IMR-90 (cell line): ENCODE data around the gene CUTC. TPM values are rescaled to one million over a fixed set of nuclear protein-coding genes. Genes with fewer than 3 reads are reported as not detected.

ENCODE experiments used
- ATAC-seq: fragments of 200-7000 bp; cut with Tn5 transposase; 2 replicates; pipeline ENCODE4 v1.9.1; 2020; ENCODE audit warnings: low read depth, mild to moderate bottlenecking, moderate library complexity
- BruUV-seq: library from RNA; stranded (reverse); fragments of 400-500 nt; replicated peaks from 2 replicates; lab custom pipeline; 2021; lab: Mats Ljungman, UMichigan
- CTCF ChIA-PET: fragments of 300-600 bp; formaldehyde crosslinking; extraction: SDS; loops from one replicate; lab custom pipeline; 2021; ENCODE audit warnings: antibody characterized with exemption; lab: Yijun Ruan, JAX
- POLR2A ChIA-PET: fragments of 300-600 bp; sonication (Branson Sonifier 250); formaldehyde crosslinking; loops from one replicate; lab custom pipeline; 2022; ENCODE audit warnings: antibody characterized with exemption; ENCODE audit not compliant: unreplicated experiment; lab: Charles Lee
- DNase-seq: peaks from one replicate; pipeline ENCODE4 v3.0.0; 2013
- H2AFZ ChIP-seq: replicated peaks from 2 replicates; pipeline ENCODE3; 2013; ENCODE audit warnings: low read length, mild to moderate bottlenecking; ENCODE audit not compliant: poor library complexity
- H2AK5ac ChIP-seq: 2 replicates; pipeline ENCODE4 v1.6.1; 2013; ENCODE audit warnings: low read depth, low read length, inconsistent platforms
- H2AK9ac ChIP-seq: replicated peaks from 2 replicates; pipeline ENCODE3; 2013; ENCODE audit warnings: mild to moderate bottlenecking, low read depth, low read length, moderate library complexity; ENCODE audit not compliant: poor library complexity
- H2BK120ac ChIP-seq: 2 replicates; pipeline ENCODE4 v1.6.1; 2013; ENCODE audit warnings: low read depth, low read length, inconsistent platforms
- H2BK15ac ChIP-seq: 3 replicates; pipeline ENCODE4 v1.6.1; 2013; ENCODE audit warnings: low read depth, low read length, inconsistent platforms
- H2BK20ac ChIP-seq: 2 replicates; pipeline ENCODE4 v1.6.1; 2013; ENCODE audit warnings: low read depth, mild to moderate bottlenecking, inconsistent platforms, low read length, moderate library complexity
- H2BK5ac ChIP-seq: 2 replicates; pipeline ENCODE4 v1.6.1; 2013; ENCODE audit warnings: mild to moderate bottlenecking, low read depth, low read length, inconsistent platforms; ENCODE audit not compliant: poor library complexity, severe bottlenecking
- H3K14ac ChIP-seq: replicated peaks from 2 replicates; pipeline ENCODE4 v1.6.1; 2013; ENCODE audit warnings: low read depth, low read length, inconsistent platforms
- H3K18ac ChIP-seq: 2 replicates; pipeline ENCODE4 v1.6.1; 2013; ENCODE audit warnings: low read depth, low read length, control low read depth
- H3K23ac ChIP-seq: 2 replicates; pipeline ENCODE4 v1.6.1; 2013; ENCODE audit warnings: low read depth, low read length, inconsistent platforms
- H3K27ac ChIP-seq: 2 replicates; pipeline ENCODE4 v1.5.1; 2013; ENCODE audit warnings: mild to moderate bottlenecking, control low read depth, low read length; ENCODE audit not compliant: insufficient read depth
- H3K27me3 ChIP-seq: 2 replicates; pipeline ENCODE4 v1.6.1; 2013; ENCODE audit warnings: low read length; ENCODE audit not compliant: control insufficient read depth, insufficient read depth
- H3K36me3 ChIP-seq: 2 replicates; pipeline ENCODE4 v1.6.1; 2013; ENCODE audit warnings: low read length, mixed read lengths; ENCODE audit not compliant: control insufficient read depth, insufficient read depth
- H3K4ac ChIP-seq: 2 replicates; pipeline ENCODE4 v1.6.1; 2013; ENCODE audit warnings: low read depth, low read length, inconsistent platforms
- H3K4me1 ChIP-seq: 2 replicates; pipeline ENCODE4 v1.6.1; 2013; ENCODE audit warnings: low read length, mixed read lengths; ENCODE audit not compliant: control insufficient read depth, insufficient read depth
- H3K4me2 ChIP-seq: 2 replicates; pipeline ENCODE4 v1.6.1; 2013; ENCODE audit warnings: low read depth, mild to moderate bottlenecking, control low read depth, low read length, moderate library complexity
- H3K4me3 ChIP-seq: 2 replicates; pipeline ENCODE4 v1.5.1; 2013; ENCODE audit warnings: low read depth, mild to moderate bottlenecking, control low read depth, low read length, moderate library complexity; ENCODE audit not compliant: insufficient read depth
- H3K56ac ChIP-seq: 2 replicates; pipeline ENCODE4 v1.6.1; 2013; ENCODE audit warnings: low read length, inconsistent platforms; ENCODE audit not compliant: insufficient read depth; ENCODE audit errors: extremely low read depth
- H3K79me1 ChIP-seq, 2 experiments: 2 replicates each; pipeline ENCODE4 v1.6.1; 2013; ENCODE audit warnings: low read length in 2 of 2, inconsistent platforms in 1 of 2, low read depth in 1 of 2
- H3K9ac ChIP-seq: 2 replicates; pipeline ENCODE4 v1.6.1; 2013; ENCODE audit warnings: low read depth, low read length, control low read depth
- H3K9me1 ChIP-seq: 2 replicates; pipeline ENCODE4 v1.6.1; 2013; ENCODE audit warnings: low read length, inconsistent platforms; ENCODE audit not compliant: insufficient read depth
- H3K9me3 ChIP-seq: 2 replicates; pipeline ENCODE4 v1.6.1; 2013; ENCODE audit warnings: low read length; ENCODE audit not compliant: control insufficient read depth, insufficient read depth
- H4K20me1 ChIP-seq: 2 replicates; pipeline ENCODE4 v1.6.1; 2013; ENCODE audit warnings: low read length, inconsistent platforms; ENCODE audit not compliant: insufficient read depth
- H4K5ac ChIP-seq: 2 replicates; pipeline ENCODE4 v1.6.1; 2013; ENCODE audit warnings: mild to moderate bottlenecking, low read depth, low read length, control low read depth
- H4K8ac ChIP-seq, 2 experiments: 2 replicates each; pipeline ENCODE4 v1.6.1; 2013; ENCODE audit warnings: low read depth in 2 of 2, low read length in 2 of 2, control low read depth in 1 of 2, inconsistent platforms in 1 of 2
- H4K91ac ChIP-seq: 2 replicates; pipeline ENCODE4 v1.6.1; 2013; ENCODE audit warnings: low read depth, low read length, inconsistent platforms; ENCODE audit not compliant: insufficient read depth
- MAFK ChIP-seq: IDR thresholded peaks from 2 replicates; pipeline ENCODE4 v1.6.1; 2012; ENCODE audit warnings: low read depth, low read length, improper control_type of control experiment
- POLR2A ChIP-seq: IDR thresholded peaks from 2 replicates; pipeline ENCODE4 v1.6.1; 2012; ENCODE audit warnings: mild to moderate bottlenecking, low read depth, low read length
- WGBS, 2 experiments: methylation state at CpG; one replicate each; pipeline versions ENCODE4 v1.1.5 to v1.1.7; 2013; ENCODE audit warnings: missing lambda C conversion rate in 2 of 2; ENCODE audit not compliant: insufficient read length in 1 of 2; ENCODE audit errors: extremely low coverage in 2 of 2; 5-methylcytosine and 5-hydroxymethylcytosine counted together
- dilution Hi-C: fragments of 300-500 bp; cut with HindIII; formaldehyde crosslinking; loops from one replicate; pipeline ENCODE4 v1.14.3; 2018; ENCODE audit warnings: low sequenced_read_pairs; ENCODE audit not compliant: unreplicated experiment
- in situ Hi-C: fragments of 300-500 bp; cut with MboI; formaldehyde crosslinking; loops from 3 replicates; pipeline ENCODE4 v1.14.3; 2019; ENCODE audit warnings: low sequenced_read_pairs, inconsistent platforms, mixed read lengths
- intact Hi-C: fragments of 100-400 bp; cut with micrococcal nuclease; formaldehyde crosslinking; loops from 2 replicates; pipeline ENCODE4 v1.10.0; 2022
- polyA plus RNA-seq, 3 experiments: library from polyadenylated mRNA; depleted of rRNA; stranded (reverse); fragments of >200 nt; gene quantifications; 2 replicates each; pipeline ENCODE4 v1.2.3, GENCODE V29; 2012; ENCODE audit warnings: low replicate concordance in 1 of 3
- total RNA-seq: library from RNA; depleted of rRNA; stranded (reverse); fragments of >200 nt; gene quantifications from 2 replicates; pipeline ENCODE4 v1.2.3, GENCODE V29; 2012

The CUTC gene
- total and polyA plus RNA-seq, 2 of the 4 experiments (the other 2 are of a cell fraction): 7.0 to 10.2 TPM

DNA sequence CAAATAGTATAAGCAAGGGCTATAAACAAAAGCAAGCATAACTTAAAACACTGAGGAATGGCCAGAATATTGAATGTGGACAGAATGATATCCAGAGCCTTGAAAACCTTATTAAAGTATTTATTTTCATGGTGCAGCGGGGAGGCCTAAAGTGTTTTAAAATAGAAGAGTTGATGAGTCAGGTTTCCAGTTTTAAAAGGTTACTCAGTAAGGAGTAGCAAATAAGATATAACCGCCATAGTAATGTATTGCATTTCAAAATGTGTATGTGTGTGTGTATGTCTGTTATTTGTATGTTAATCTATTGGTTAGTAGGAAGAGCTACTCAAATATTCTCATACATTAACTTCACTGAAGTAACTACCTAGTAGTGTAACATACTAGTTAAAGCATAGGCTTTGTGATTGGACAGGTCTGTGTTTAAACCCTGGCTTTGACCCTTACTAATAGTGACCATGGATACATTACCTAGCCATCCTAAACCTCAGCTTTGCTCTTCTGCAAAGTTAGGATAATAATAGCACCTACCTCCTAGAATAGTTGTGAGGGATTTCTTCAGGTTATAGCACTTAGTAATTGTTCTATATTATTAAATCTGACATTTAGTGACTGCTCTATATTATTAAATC lies 16.9 kb downstream of the CUTC start:
- Histone ChIP-seq H3K23ac (no peak overlapping the region), H3K79me1 (no peaks in the 10 kb centered on the region; a peak in 2 of 4 replicates), H3K14ac (no peak overlapping the region), H2BK5ac (peak overlapping the region; percentile 39), H3K18ac (peak overlapping the region; percentile 52; the same call in 1 of the 2 replicates), H3K4me3 (no peak overlapping the region), H3K4ac (no peak overlapping the region), H4K20me1 (no peaks in the 10 kb centered on the region), H4K5ac (no peak overlapping the region), H3K4me1 (peaks cover 2% of the 10 kb centered on the region; the same call in 1 of the 2 replicates), H4K8ac (no peak overlapping the region), H2AFZ (no peak overlapping the region), H4K91ac (no peak overlapping the region), H3K56ac (no peak overlapping the region), H3K36me3 (peaks cover 17% of the 10 kb centered on the region), H3K4me2 (peak overlapping the region; percentile 11; the same call in 1 of the 2 replicates), H2BK20ac (no peak overlapping the region), H3K9me3 (no peaks in the 10 kb centered on the region), H3K27me3 (no peaks in the 10 kb centered on the region), H2BK15ac (no peak overlapping the region), H3K27ac (no peak overlapping the region), H2AK5ac (no peak overlapping the region), H3K9me1 (no peaks in the 10 kb centered on the region), H3K9ac (no peak overlapping the region), H2AK9ac (no peak overlapping the region), H2BK120ac (no peak overlapping the region)
- POLR2A ChIA-PET: no interaction called here
- dilution Hi-C loops: no loop called here
- ATAC-seq (peak; percentile 49), DNase-seq (peak; percentile 21)
- WGBS, 2 experiments: no CpG with 5 or more reads among the region's 2 CpGs
- in situ Hi-C loops: no loop called here
- CTCF ChIA-PET: no interaction called here
- intact Hi-C loops: no loop called here
- TF ChIP-seq MAFK (0 out of 2 replicates have a peak, but pooled peaks have one; percentile 7), POLR2A (no peak)
- no TSS peak for BruUV-seq
